ENCODE measurements around the gene LRRC2. TPM values are rescaled to one million over a fixed set of nuclear protein-coding genes. Genes with fewer than 3 reads are reported as not detected.
"Not testable (repeated sequence)": the region's sequence is repeated elsewhere in the genome, so short reads cannot be mapped to it uniquely, and the experiment has no call there.

The LRRC2 gene
- total and polyA plus RNA-seq, 9 donors, result 3.9 to 9.3 (median 6.2) TPM

- TF ChIP-seq CTCF (IDR thresholded peaks at IDR 0.05) (no peak), EP300 (IDR thresholded peaks at IDR 0.05) (no peak), POLR2A (IDR thresholded peaks at IDR 0.05) (no peak)
- Histone ChIP-seq H3K4me1 (ENCODE audit: insufficient read depth) (no peaks in the 10 kb centered on the region), H3K9me3 (no peaks in the 10 kb centered on the region), H3K36me3 (no peaks in the 10 kb centered on the region), H3K27ac (no peak overlapping the region), H3K27me3 (no peaks in the 10 kb centered on the region), H3K4me3 (no peak overlapping the region)
- intact Hi-C loops (cut with DNase I), result no loop called here
- 53 to 55% (median 53%) methylated on average over 14 of the region's 14 CpGs for WGBS, 3 donors
- no peak for DNase-seq
These were observed 27.2 kb downstream of the LRRC2 start for GRCh38 chr3:46538803-46539442.

- DNase-seq; H3K36me3 ChIP-seq; intact Hi-C loops (cut with DNase I); H3K4me3 ChIP-seq; H3K9me3 ChIP-seq; H3K27ac ChIP-seq; H3K4me1 ChIP-seq (ENCODE audit: insufficient read depth); H3K27me3 ChIP-seq: not testable (repeated sequence)
- 71 to 77% (median 74%) methylated on average over 5 of the region's 5 CpGs for WGBS, 3 donors
These were observed 27.7 kb downstream of the LRRC2 start for GRCh38 chr3:46538425-46538802.

- no peak for TF ChIP-seq POLR2A (IDR thresholded peaks at IDR 0.05)
- TF ChIP-seq CTCF (IDR thresholded peaks at IDR 0.05), result no peak
- no peak for TF ChIP-seq EP300 (IDR thresholded peaks at IDR 0.05)
- intact Hi-C loops (cut with DNase I), result no loop called here
- Histone ChIP-seq H3K4me3 (no peak overlapping the region), H3K9me3 (no peaks in the 10 kb centered on the region), H3K36me3 (no peaks in the 10 kb centered on the region), H3K4me1 (ENCODE audit: insufficient read depth) (no peaks in the 10 kb centered on the region), H3K27ac (no peak overlapping the region), H3K27me3 (no peaks in the 10 kb centered on the region)
- no peak for DNase-seq
- 90 to 94% (median 93%) methylated on average over 5 of the region's 5 CpGs for WGBS, 3 donors
These were observed 28.3 kb downstream of the LRRC2 start for GRCh38 chr3:46537779-46538178.

- no peaks in the 10 kb centered on the region for H3K27me3 ChIP-seq
- TF ChIP-seq CTCF (IDR thresholded peaks at IDR 0.05) (no peak), EP300 (IDR thresholded peaks at IDR 0.05) (no peak), POLR2A (IDR thresholded peaks at IDR 0.05) (no peak)
- WGBS, 3 donors, result 93 to 96% (median 95%) methylated on average over 1 of the region's 1 CpG
- DNase-seq, result no peak
- H3K4me3 ChIP-seq, result no peak overlapping the region
- intact Hi-C loops (cut with DNase I), result no loop called here
- no peaks in the 10 kb centered on the region for H3K9me3 ChIP-seq
- H3K4me1 ChIP-seq (ENCODE audit: insufficient read depth), result no peaks in the 10 kb centered on the region
- no peak overlapping the region for H3K27ac ChIP-seq
- no peaks in the 10 kb centered on the region for H3K36me3 ChIP-seq
These were observed 28.8 kb downstream of the LRRC2 start for GRCh38 chr3:46537316-46537715.

GRCh38 chr3:46536758-46537157, 29.3 kb downstream of the LRRC2 start:
- Histone ChIP-seq H3K27me3 (no peaks in the 10 kb centered on the region), H3K9me3 (no peaks in the 10 kb centered on the region), H3K27ac (no peak overlapping the region), H3K4me3 (no peak overlapping the region), H3K36me3 (no peaks in the 10 kb centered on the region), H3K4me1 (ENCODE audit: insufficient read depth) (no peaks in the 10 kb centered on the region)
- TF ChIP-seq POLR2A (IDR thresholded peaks at IDR 0.05), result no peak
- TF ChIP-seq CTCF (IDR thresholded peaks at IDR 0.05), result no peak
- no peak for TF ChIP-seq EP300 (IDR thresholded peaks at IDR 0.05)
- intact Hi-C loops (cut with DNase I), result no loop called here
- no peak for DNase-seq
